Measurements from ENCODE around the gene GIPC3.
"Not testable (repeated sequence)": the region's sequence is repeated elsewhere in the genome, so short reads cannot be mapped to it uniquely, and the experiment has no call there.

The GIPC3 gene

DNA sequence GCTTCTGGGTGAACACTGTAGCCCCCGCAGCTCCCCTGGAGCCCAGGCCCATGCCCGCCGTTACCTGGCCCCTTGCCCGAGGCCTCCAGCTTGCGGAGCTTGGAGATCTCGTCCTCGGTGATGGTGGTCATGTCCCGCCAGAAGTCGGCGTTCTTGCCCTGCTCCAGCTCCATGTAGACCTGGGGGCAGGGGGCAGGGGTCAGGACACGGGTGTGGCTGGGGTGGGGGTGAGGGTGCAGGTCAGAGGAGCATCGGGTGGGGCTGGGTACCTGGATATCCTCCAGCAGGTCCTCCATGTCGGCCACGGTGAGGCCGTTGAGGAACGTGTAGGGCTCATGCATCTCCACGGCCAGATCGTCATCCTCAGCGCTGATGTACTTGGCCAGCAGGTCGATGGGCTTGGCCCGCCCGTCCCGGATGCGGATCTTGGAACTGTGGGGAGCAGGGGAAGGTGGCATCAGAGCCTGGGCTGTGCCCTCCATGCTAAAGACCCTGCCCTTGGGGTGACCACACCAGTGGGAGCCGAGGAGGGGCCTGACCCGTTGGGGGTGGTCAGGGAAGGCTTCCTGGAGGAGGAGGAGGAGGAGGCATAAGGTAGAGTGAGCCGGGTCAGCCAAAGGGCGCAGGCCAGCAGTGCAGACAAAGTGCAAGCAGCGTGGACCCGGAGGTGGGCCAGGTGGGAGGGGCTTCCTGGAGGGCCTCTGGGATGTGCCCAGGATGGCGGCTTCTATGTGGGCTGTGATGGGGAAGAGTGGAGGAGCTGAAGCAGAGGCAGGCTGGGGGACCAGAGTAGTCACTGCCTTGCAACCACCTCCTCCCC, 33.7 kb downstream of the GIPC3 start:
- H3K9me3 Mint-ChIP-seq: no peaks in the 10 kb centered on the region
- intact Hi-C loops (cut with micrococcal nuclease): loop anchor here (2.0 kb wide), 1 partner anchor 74 kb away; no protein-coding TSS in a partner anchor
- H3K4me1 Mint-ChIP-seq (ENCODE audit: low read depth): peaks cover 29% of the 10 kb centered on the region
- H3K27ac Mint-ChIP-seq: no peak overlapping the region
- H3K36me3 Mint-ChIP-seq (ENCODE audit: low read depth): peaks cover 97% of the 10 kb centered on the region
- no peak overlapping the region for H3K4me3 Mint-ChIP-seq
- H3K27me3 Mint-ChIP-seq: no peaks in the 10 kb centered on the region

DNA sequence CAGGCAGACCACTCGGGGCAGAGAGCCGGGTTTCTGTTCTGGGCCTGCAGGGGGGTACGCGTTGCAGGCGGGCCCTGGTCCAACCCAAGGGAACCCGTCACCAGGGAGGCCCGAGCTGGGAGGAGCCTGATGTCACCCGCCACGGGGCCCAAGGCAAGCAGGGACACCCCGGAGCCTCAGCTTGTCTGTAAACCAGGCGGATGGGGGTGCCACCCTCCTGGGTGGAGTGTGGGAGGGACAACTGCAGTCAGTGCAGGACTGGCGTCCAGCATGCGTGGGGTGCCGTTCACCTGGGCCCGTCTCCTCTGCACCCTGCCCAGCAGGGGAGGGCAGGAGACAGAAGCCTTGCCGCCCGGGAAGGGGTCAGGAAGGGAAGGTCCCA, 34.3 kb downstream of the GIPC3 start:
- Mint-ChIP-seq H3K4me1 (ENCODE audit: low read depth) (peaks cover 35% of the 10 kb centered on the region), H3K4me3 (no peak overlapping the region), H3K9me3 (no peaks in the 10 kb centered on the region), H3K36me3 (ENCODE audit: low read depth) (peaks cover 94% of the 10 kb centered on the region), H3K27ac (no peak overlapping the region), H3K27me3 (no peaks in the 10 kb centered on the region)
- intact Hi-C loops (cut with micrococcal nuclease): loop anchor here (2.0 kb wide), 1 partner anchor 75 kb away; no protein-coding TSS in a partner anchor

DNA sequence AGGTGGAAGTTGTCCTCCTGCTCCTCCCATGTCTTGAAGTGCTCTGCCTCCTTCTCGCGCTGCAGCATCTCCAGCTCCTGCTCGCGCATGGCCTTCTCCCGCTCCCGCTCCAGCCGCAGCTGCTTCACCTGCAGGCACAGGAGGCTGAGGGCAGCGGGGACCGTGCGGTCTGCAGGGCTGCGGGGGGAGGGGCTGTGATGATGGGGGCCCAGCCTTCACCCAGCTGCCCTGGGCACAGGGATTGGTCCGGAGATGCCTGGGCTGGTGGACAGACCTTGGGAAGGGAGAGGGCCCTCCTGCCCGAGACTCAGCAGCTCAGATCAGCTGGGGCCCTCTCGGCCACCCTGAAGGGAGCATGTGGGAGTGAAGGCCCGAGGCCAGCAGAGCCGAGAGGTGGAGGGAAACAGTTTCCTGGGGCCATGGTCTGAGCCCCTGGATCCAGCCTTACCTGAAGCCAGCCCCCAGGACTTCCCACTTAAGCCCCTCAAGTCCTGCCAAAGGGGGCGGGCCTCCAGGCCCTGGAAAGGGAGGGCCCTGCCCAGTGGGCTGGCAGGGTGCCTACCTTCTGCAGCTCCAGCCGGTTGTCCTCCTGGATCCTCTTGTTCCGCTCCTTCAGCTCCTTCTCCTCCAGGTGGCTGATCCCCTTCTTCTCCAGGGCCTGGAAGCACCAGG, 35.0 kb downstream of the GIPC3 start:
- H3K4me3 Mint-ChIP-seq: no peak overlapping the region
- no peak overlapping the region for H3K27ac Mint-ChIP-seq

DNA sequence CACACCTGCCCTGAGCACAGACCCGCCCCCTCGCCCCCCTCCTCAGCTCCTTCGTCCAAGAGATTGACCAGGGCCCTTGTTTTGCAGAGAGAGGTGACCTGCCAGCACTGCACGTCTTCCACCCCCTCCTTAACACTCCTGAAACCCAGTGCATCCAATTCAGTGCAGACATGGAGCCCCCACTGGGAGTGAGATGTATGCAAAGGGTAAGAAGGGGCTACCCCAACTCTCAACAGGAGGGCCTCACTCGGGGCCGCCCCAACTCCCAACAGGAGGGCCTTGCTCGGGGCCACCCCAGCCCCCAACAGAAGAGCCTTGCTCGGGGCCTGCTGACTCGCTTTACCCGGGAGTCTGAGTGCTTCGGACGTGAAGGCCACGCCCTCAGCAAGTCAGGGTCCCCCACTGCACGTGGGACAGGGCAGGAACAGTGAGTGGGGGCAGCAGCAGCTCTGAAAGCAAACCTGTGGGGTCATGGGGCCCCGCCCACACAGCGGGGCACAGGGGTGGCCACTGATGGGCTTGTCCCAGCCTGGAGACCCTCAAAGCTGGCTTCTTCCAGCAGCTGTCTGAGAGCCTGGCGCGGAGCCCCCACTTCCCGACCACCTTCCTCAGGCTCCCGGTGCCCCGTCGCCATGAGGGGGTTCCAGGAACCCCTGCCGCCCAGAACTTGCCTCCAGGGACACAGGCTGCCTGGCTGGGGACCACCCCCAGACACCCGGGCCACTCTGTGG, 35.7 kb downstream of the GIPC3 start:
- Mint-ChIP-seq H3K4me1 (ENCODE audit: low read depth) (peaks cover 48% of the 10 kb centered on the region), H3K27ac (no peak overlapping the region), H3K36me3 (ENCODE audit: low read depth) (peaks cover 80% of the 10 kb centered on the region), H3K9me3 (no peaks in the 10 kb centered on the region), H3K27me3 (no peaks in the 10 kb centered on the region), H3K4me3 (no peak overlapping the region)
- intact Hi-C loops (cut with micrococcal nuclease): no loop called here

More for the DNA sequence above, 35.0 kb downstream of the GIPC3 start:
- intact Hi-C loops (cut with micrococcal nuclease): no loop called here
- no peaks in the 10 kb centered on the region for H3K9me3 Mint-ChIP-seq
- no peaks in the 10 kb centered on the region for H3K27me3 Mint-ChIP-seq
- H3K36me3 Mint-ChIP-seq (ENCODE audit: low read depth): peaks cover 87% of the 10 kb centered on the region
- peaks cover 41% of the 10 kb centered on the region for H3K4me1 Mint-ChIP-seq (ENCODE audit: low read depth)

DNA sequence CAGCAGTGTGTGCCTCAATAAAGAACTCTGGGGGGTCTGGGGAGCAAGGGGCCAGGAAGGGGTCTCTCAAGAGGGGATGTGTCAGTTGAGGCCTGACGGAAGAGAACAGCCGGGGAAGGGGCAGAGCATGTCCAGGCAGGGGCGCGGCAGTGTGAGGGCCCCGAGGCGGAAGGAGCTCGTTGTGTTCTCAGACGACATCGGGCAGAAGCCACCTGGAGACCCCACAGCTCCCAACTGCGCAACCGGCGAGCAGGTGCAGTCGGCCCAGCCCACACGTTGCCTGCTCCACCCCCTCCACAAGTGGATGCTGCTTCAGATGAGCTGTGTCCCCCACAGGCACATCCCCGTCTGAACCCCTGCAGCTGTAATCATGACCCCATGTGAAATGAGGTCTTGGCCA, 36.4 kb downstream of the GIPC3 start:
- Mint-ChIP-seq H3K4me1 (ENCODE audit: low read depth) (peaks cover 52% of the 10 kb centered on the region), H3K27ac (no peak overlapping the region), H3K36me3 (ENCODE audit: low read depth) (peaks cover 80% of the 10 kb centered on the region), H3K9me3 (no peaks in the 10 kb centered on the region), H3K4me3 (no peak overlapping the region), H3K27me3 (no peaks in the 10 kb centered on the region)
- intact Hi-C loops (cut with micrococcal nuclease): no loop called here

DNA sequence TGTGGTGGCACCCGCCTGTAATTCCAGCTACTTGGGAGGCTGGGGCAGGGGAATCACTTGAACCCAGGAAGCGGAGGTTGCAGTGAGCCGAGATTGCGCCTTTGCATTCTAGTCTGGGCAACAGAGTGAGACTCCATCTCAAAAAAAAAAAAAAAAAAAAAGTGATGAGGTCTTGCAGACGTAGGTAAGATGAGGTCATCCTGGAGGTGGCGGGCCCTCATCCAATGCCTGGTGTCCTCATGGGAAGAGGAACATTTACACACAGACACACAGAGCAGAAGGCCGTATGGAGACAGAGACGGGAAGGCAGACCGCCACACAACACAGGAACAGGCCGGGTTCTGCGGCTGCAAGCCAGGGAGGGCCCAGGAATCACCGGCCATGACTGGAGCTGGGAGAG, 36.9 kb downstream of the GIPC3 start:
- Mint-ChIP-seq H3K27me3 (no peaks in the 10 kb centered on the region), H3K36me3 (ENCODE audit: low read depth) (peaks cover 76% of the 10 kb centered on the region), H3K4me3 (no peak overlapping the region), H3K4me1 (ENCODE audit: low read depth) (peaks cover 53% of the 10 kb centered on the region), H3K27ac (no peak overlapping the region), H3K9me3 (no peaks in the 10 kb centered on the region)
- intact Hi-C loops (cut with micrococcal nuclease): no loop called here

DNA sequence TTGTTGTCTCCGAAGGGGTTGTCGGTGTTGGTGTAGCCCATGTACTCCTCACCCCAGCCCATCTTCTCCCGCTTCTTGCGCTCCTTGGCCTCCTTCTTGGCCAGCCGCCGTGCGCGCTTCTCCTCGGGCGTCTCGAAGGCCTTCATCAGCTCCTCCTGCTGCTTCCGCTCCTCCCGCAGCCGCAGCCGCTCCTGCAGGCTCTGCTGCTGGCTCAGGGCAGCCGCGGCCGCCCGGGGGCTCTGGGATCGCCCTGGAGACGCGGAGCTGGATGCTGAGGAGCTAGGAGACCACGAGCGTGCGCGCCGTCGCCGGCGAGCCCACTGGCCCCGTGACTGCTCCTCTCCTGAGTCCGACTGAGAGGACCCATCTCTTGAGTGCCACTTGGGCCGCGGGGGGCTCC, 38.4 kb downstream of the GIPC3 start:
- Mint-ChIP-seq H3K36me3 (ENCODE audit: low read depth) (peaks cover 64% of the 10 kb centered on the region), H3K9me3 (no peaks in the 10 kb centered on the region), H3K4me3 (no peak overlapping the region), H3K27me3 (no peaks in the 10 kb centered on the region), H3K4me1 (ENCODE audit: low read depth) (peaks cover 40% of the 10 kb centered on the region), H3K27ac (no peak overlapping the region)
- intact Hi-C loops (cut with micrococcal nuclease): no loop called here

DNA sequence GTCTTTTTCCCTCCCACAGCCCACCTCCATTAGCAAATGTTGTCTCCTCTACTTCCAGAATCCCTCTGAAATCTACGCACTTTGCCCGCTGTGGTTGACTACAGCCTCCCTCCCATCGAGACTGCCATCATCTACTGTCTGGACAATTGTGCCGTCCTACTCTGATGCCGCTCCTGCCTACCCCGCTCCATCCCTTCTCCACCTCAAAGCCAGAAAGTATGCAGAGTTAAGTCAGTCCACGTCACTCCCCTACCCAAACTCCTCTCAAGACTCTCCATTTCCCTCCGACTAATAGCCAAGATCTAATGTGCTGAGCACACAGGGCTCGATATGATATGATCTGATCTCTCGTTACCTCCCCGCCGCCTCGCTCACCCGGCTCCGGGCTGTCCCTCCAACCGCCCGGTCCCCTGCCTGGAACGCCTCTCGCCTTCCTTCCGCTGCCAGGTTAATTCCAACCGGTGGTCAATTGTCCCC, 40.8 kb downstream of the GIPC3 start:
- peaks cover 31% of the 10 kb centered on the region for H3K4me1 Mint-ChIP-seq (ENCODE audit: low read depth)
- intact Hi-C loops (cut with micrococcal nuclease): no loop called here
- no peaks in the 10 kb centered on the region for H3K9me3 Mint-ChIP-seq
- H3K27ac Mint-ChIP-seq: peak overlapping the region; percentile 94
- H3K4me3 Mint-ChIP-seq: peak overlapping the region; percentile 95
- H3K36me3 Mint-ChIP-seq (ENCODE audit: low read depth): peaks cover 56% of the 10 kb centered on the region
- no peaks in the 10 kb centered on the region for H3K27me3 Mint-ChIP-seq

DNA sequence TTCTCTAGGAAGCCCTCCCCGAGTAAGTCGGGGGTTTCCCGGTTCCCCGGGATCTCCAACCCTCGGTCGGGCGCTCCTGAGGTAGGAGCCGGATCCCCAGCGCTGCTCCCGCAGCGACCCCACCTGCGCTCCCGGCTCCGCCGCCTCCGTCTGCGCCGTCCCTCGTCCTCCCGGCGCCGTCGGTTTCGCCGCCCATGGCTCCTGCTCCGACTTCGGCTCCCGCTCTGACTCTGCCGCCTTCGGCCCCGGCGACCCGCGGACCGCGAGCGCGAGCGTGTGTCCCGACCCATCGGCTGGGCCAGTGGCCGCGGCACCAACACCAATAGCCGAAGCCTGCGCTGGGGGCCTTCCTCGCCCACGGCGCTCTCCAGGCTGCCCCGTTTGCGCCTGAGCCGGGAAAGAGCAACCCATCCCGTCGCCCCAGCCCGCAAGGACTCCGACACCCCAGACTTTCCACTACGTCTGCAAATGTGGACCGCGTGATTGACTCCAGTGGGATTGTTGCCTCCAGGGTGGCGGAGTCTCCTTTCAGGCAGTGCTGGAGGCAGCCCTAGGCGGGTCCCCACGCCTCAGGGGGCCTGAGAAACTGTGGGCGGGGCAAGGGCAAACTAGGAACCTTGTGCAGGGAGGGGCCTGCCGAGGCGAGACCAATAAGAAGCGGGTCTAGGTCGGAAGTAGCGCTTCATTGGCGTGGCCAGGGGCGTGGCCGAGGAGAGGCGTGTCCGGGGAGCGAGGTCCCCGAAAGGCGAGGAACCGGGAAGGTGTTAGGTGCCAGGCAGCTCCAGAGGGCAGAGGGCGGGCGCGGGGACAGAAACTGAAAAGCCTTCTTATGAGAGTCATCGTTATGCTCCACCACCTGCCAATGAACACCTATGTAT, 41.4 kb downstream of the GIPC3 start, which contains the start of gene CACTIN:
TSS of gene CACTIN (minus strand) at position 318 of the 878 bp plus-strand sequence. CDS start at position 290, 28 bp downstream.
- Mint-ChIP-seq H3K4me3 (peak within 1 kb of the TSS; percentile 95), H3K9me3 (no peaks in the 10 kb centered on the region), H3K27ac (peak within 1 kb of the TSS; percentile 94), H3K27me3 (no peaks in the 10 kb centered on the region), H3K36me3 (ENCODE audit: low read depth) (peaks cover 56% of the 10 kb centered on the region), H3K4me1 (ENCODE audit: low read depth) (peaks cover 31% of the 10 kb centered on the region)
- intact Hi-C loops (cut with micrococcal nuclease): no loop called here

DNA sequence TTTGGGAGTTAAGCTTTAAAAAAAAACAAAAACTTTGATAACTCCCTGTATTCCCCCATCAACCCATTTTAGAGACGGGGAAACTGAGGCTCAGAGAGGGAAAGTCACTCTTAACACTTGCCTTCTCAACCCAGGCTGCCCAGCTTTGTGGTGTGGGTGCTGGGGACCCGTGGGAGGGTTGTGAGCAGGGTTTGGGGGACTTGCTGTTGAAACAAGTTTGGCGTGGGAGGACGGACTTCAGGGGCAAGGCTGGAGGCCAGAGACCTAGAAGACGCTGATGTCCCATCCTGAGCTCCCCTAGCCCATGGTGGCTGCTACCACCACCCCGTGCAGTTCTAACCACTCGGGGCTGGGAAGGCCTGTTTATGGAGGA, 42.1 kb downstream of the GIPC3 start:
- Mint-ChIP-seq H3K27ac (peak overlapping the region; percentile 94), H3K4me3 (peak overlapping the region; percentile 95), H3K27me3 (no peaks in the 10 kb centered on the region), H3K4me1 (ENCODE audit: low read depth) (peaks cover 31% of the 10 kb centered on the region), H3K9me3 (no peaks in the 10 kb centered on the region), H3K36me3 (ENCODE audit: low read depth) (peaks cover 56% of the 10 kb centered on the region)
- intact Hi-C loops (cut with micrococcal nuclease): no loop called here

DNA sequence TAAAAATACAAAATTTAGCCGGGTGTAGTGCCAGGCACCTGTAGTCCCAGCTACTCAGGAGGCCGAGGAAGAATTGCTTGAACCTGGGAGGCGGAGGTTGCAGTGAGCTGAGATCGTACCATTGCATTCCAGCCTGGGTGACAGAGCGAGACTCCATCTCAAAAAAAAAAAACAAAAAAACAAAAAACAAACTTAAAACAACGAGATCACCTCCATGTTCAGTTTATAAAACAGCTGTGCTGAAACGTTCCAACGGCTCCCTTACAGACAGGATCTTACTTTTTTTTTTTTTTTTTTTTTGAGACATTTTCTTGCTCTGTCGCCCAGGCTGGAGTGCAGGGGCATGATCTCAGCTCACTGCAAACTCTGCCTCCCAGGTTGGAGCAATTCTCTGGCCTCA, 43.5 kb downstream of the GIPC3 start:
- intact Hi-C loops (cut with micrococcal nuclease); H3K27ac Mint-ChIP-seq; H3K4me3 Mint-ChIP-seq: not testable (repeated sequence)

DNA sequence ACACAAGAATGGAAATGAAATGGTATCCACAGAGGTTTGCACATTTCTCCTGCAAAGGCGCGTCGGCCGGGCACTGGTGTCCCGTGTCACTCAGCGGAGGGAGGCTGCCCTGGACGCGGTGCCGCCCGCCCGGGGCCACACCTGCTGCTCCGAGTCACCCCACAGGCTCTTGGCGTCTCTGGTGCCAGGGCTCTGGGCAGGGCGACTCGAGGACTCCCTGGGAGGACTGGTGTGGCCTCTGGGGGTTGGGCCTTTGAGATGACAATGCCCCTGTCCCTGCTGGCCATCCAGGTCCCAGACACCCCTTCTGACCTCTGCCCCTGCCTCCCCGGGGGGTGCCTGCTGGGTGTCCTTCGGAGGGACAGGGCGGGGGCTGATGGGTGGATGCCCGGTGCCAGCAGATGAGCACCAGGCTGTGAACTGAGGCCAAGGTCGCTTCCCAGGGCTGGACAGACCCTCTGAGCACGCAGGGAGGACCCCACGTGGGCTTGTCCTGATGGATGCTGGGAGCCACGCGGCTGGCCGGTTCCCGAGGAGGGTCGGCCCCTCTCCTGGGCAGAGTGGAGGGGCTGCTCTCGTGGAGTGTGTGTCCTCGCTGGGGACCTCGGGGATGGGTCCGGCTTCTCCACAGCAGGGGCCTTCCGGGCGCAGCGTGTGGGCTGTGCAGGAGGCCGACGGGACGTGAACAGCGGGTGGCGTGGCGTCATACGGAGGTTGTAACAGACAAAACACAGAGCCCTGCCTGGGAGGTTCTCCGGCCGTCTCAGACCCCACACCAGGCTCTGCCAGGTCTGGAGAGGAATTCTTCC, 46.0 kb downstream of the GIPC3 start:
- intact Hi-C loops (cut with micrococcal nuclease): no loop called here
- H3K9me3 Mint-ChIP-seq: no peaks in the 10 kb centered on the region

More for the DNA sequence above, 43.5 kb downstream of the GIPC3 start:
- H3K4me1 Mint-ChIP-seq (ENCODE audit: low read depth): peaks cover 31% of the 10 kb centered on the region
- H3K36me3 Mint-ChIP-seq (ENCODE audit: low read depth): peaks cover 56% of the 10 kb centered on the region
- not testable (repeated sequence) for H3K27me3 Mint-ChIP-seq, H3K9me3 Mint-ChIP-seq

More for the DNA sequence above, 46.0 kb downstream of the GIPC3 start:
- peaks cover 7% of the 10 kb centered on the region for H3K4me1 Mint-ChIP-seq (ENCODE audit: low read depth)
- peaks cover 72% of the 10 kb centered on the region for H3K36me3 Mint-ChIP-seq (ENCODE audit: low read depth)
- no peak overlapping the region for H3K4me3 Mint-ChIP-seq
- no peak overlapping the region for H3K27ac Mint-ChIP-seq
- no peaks in the 10 kb centered on the region for H3K27me3 Mint-ChIP-seq

All from dendritic cell treated with granulocyte-macrophage colony-stimulating factor and Interleukin-4, amounts not matched to agents 40 ng/mL and 50 ng/mL, for 4 days (primary cell).